SK-N-SH treated with all-trans-retinoic acid at 6 μM for 48 hours (cell line): ENCODE data around the gene OBSL1.

Experiments used
- ATAC-seq: fragments of 200-7000 bp; cut with Tn5 transposase; 3 replicates; pipeline ENCODE4 v1.9.1; 2020; ENCODE audit warnings: mild to moderate bottlenecking, moderate library complexity
- ARNTL ChIP-seq: fragments of 450-650 bp; formaldehyde crosslinking; IDR thresholded peaks from 2 replicates; pipeline ENCODE4 v1.5.0; 2020; ENCODE audit warnings: low read depth, mild to moderate bottlenecking, moderate library complexity, borderline replicate concordance
- BACH2 ChIP-seq: fragments of 250-450 bp; sonication (Bioruptor Pico); IDR thresholded peaks from 2 replicates; pipeline ENCODE4 v1.9.0; 2021; ENCODE audit warnings: mild to moderate bottlenecking, borderline replicate concordance
- CSDC2 ChIP-seq: fragments of 250-450 bp; sonication (Bioruptor Pico); IDR thresholded peaks from 2 replicates; pipeline ENCODE4 v1.5.0; 2020; ENCODE audit warnings: mild to moderate bottlenecking, moderate library complexity
- ESRRG ChIP-seq: fragments of 250-450 bp; sonication (Bioruptor Pico); IDR thresholded peaks from 2 replicates; pipeline ENCODE4 v1.6.1; 2021; ENCODE audit warnings: mild to moderate bottlenecking
- GLIS3 ChIP-seq: fragments of 250-450 bp; sonication (Bioruptor Pico); IDR thresholded peaks from 2 replicates; pipeline ENCODE4 v1.5.0; 2020; ENCODE audit warnings: mild to moderate bottlenecking, moderate library complexity
- ISL1 ChIP-seq: fragments of 250-450 bp; sonication (Bioruptor Pico); IDR thresholded peaks from 2 replicates; pipeline ENCODE4 v2.1.2; 2022; ENCODE audit warnings: mild to moderate bottlenecking, moderate library complexity
- OSR1 ChIP-seq: fragments of 250-450 bp; sonication (Bioruptor Pico); IDR thresholded peaks from 2 replicates; pipeline ENCODE4 v1.8.0; 2022; ENCODE audit warnings: moderate library complexity, mild to moderate bottlenecking, inconsistent platforms
- PPARA ChIP-seq: fragments of 250-450 bp; sonication (Bioruptor Pico); IDR thresholded peaks from 2 replicates; pipeline ENCODE4 v1.5.0; 2020; ENCODE audit warnings: mild to moderate bottlenecking, borderline replicate concordance
- RARB ChIP-seq: fragments of 250-450 bp; sonication (Bioruptor Pico); IDR thresholded peaks from 2 replicates; pipeline ENCODE4 v1.8.0; 2021; ENCODE audit warnings: mild to moderate bottlenecking, moderate library complexity
- SNAI2 ChIP-seq: fragments of 250-450 bp; sonication (Bioruptor Pico); IDR thresholded peaks from 2 replicates; pipeline ENCODE4 v1.5.0; 2020; ENCODE audit warnings: mild to moderate bottlenecking, moderate library complexity
- TCF4 ChIP-seq: fragments of 250-450 bp; sonication (Bioruptor Pico); IDR thresholded peaks from 2 replicates; pipeline ENCODE4 v1.8.0; 2021; ENCODE audit warnings: mild to moderate bottlenecking, moderate library complexity, borderline replicate concordance
- TOX ChIP-seq: fragments of 250-450 bp; sonication (Bioruptor Pico); IDR thresholded peaks from 2 replicates; pipeline ENCODE4 v1.8.0; 2021; ENCODE audit warnings: mild to moderate bottlenecking, moderate library complexity, borderline replicate concordance
- ZC3H10 ChIP-seq: fragments of 250-450 bp; sonication (Bioruptor Pico); IDR thresholded peaks from 2 replicates; pipeline ENCODE4 v1.5.1; 2021; ENCODE audit warnings: mild to moderate bottlenecking, moderate library complexity
- ZFP3 ChIP-seq: fragments of 250-450 bp; sonication (Bioruptor Pico); IDR thresholded peaks from 2 replicates; pipeline ENCODE4 v1.5.0; 2020; ENCODE audit warnings: mild to moderate bottlenecking, moderate library complexity
- ZFP30 ChIP-seq: fragments of 450-650 bp; formaldehyde crosslinking; IDR thresholded peaks from 2 replicates; pipeline ENCODE4 v1.5.0; 2022; ENCODE audit warnings: mild to moderate bottlenecking, moderate library complexity
- ZNF565 ChIP-seq: fragments of 450-650 bp; formaldehyde crosslinking; conservative IDR thresholded peaks from 2 replicates; pipeline ENCODE4 v1.5.0; 2020; ENCODE audit warnings: low read depth, mild to moderate bottlenecking, moderate library complexity
- ZNF70 ChIP-seq: fragments of 450-650 bp; formaldehyde crosslinking; IDR thresholded peaks from 2 replicates; pipeline ENCODE4 v1.5.0; 2020; ENCODE audit warnings: mild to moderate bottlenecking, moderate library complexity
- ZNF8 ChIP-seq: fragments of 450-650 bp; formaldehyde crosslinking; IDR thresholded peaks from 2 replicates; pipeline ENCODE4 v1.5.0; 2020; ENCODE audit warnings: mild to moderate bottlenecking, moderate library complexity
- TF ChIP-seq, protein P1 (sequence below): fragments of 250-450 bp; sonication (Bioruptor Pico); IDR thresholded peaks from 2 replicates; pipeline ENCODE4 v1.8.0; 2021; ENCODE audit warnings: low read depth, mild to moderate bottlenecking, moderate library complexity, borderline replicate concordance
- TF ChIP-seq, protein P2 (sequence below): fragments of 250-450 bp; sonication (Bioruptor Pico); IDR thresholded peaks from 2 replicates; pipeline ENCODE4 v1.5.1; 2021; ENCODE audit warnings: mild to moderate bottlenecking, moderate library complexity
- TF ChIP-seq, protein P3 (sequence below): fragments of 250-450 bp; sonication (Bioruptor Pico); IDR thresholded peaks from 2 replicates; pipeline ENCODE4 v1.5.1; 2020; ENCODE audit warnings: low read depth, mild to moderate bottlenecking, moderate library complexity
- TF ChIP-seq, protein P4 (sequence below): fragments of 250-450 bp; sonication (Bioruptor Pico); IDR thresholded peaks from 2 replicates; pipeline ENCODE4 v1.8.0; 2020; ENCODE audit warnings: mild to moderate bottlenecking, moderate library complexity, borderline replicate concordance
- TF ChIP-seq, protein P5 (sequence below): fragments of 250-450 bp; sonication (Bioruptor Pico); IDR thresholded peaks from 2 replicates; pipeline ENCODE4 v1.5.0; 2020; ENCODE audit warnings: mild to moderate bottlenecking, moderate library complexity

The OBSL1 gene

DNA sequence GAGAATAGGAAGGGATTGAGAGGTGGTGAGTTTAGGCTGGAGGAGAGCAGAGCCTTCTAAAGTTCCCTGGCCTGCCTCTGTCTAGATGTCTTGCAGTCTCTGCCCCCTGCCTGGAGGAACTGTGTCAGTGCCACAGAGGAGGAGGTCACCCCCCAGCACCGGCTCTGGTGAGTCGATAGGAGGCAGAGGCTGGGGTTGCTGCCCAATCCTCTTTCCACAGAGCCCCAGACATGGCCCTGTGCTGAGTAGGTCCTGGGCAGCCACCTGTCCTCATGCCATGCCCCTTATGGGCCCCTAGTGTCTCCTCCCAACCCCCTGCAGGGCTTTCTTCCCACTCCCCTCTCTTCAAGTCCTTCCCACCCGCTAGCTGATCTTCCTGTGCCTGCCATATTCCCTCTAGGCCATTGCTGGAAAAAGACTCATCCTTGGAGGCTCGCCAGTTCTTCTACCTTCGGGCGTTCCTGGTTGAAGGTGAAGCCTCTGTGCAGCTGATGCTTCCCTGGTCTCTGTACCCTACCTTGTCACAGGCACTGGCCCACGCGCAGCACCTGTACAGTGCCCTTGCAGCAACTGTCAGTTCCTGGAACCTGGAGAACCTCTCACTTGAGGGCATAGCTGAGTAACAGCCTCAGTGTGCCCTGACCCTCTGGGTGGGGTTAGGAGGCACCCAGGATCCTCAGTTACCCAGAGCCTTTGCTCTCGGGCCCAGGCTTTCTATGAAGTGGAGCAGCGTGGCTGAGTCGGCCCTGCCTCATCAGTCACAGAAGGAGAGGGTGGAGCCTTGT, 42.9 kb upstream of the OBSL1 start:
- TF ChIP-seq TOX (CRISPR knock-in tag) (no peak), ZNF8 (no peak), RARB (no peak), ZFP30 (CRISPR knock-in tag) (no peak), ESRRG (CRISPR knock-in tag) (no peak), ISL1 (CRISPR knock-in tag) (no peak), PPARA (CRISPR knock-in tag) (no peak), ZNF70 (CRISPR knock-in tag) (no peak), ZC3H10 (CRISPR knock-in tag) (no peak), ZNF565 (CRISPR knock-in tag) (no peak), OSR1 (CRISPR knock-in tag) (no peak), TCF4 (CRISPR knock-in tag) (no peak), CSDC2 (CRISPR knock-in tag) (no peak)
- TF ChIP-seq, protein P1, sequence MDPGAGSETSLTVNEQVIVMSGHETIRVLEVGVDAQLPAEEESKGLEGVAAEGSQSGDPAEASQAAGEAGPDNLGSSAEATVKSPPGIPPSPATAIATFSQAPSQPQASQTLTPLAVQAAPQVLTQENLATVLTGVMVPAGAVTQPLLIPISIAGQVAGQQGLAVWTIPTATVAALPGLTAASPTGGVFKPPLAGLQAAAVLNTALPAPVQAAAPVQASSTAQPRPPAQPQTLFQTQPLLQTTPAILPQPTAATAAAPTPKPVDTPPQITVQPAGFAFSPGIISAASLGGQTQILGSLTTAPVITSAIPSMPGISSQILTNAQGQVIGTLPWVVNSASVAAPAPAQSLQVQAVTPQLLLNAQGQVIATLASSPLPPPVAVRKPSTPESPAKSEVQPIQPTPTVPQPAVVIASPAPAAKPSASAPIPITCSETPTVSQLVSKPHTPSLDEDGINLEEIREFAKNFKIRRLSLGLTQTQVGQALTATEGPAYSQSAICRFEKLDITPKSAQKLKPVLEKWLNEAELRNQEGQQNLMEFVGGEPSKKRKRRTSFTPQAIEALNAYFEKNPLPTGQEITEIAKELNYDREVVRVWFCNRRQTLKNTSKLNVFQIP (CRISPR knock-in tag) = no peak
- TF ChIP-seq, protein P2, sequence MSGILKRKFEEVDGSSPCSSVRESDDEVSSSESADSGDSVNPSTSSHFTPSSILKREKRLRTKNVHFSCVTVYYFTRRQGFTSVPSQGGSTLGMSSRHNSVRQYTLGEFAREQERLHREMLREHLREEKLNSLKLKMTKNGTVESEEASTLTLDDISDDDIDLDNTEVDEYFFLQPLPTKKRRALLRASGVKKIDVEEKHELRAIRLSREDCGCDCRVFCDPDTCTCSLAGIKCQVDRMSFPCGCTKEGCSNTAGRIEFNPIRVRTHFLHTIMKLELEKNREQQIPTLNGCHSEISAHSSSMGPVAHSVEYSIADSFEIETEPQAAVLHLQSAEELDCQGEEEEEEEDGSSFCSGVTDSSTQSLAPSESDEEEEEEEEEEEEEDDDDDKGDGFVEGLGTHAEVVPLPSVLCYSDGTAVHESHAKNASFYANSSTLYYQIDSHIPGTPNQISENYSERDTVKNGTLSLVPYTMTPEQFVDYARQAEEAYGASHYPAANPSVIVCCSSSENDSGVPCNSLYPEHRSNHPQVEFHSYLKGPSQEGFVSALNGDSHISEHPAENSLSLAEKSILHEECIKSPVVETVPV (CRISPR knock-in tag) = no peak
- ATAC-seq = no peak

DNA sequence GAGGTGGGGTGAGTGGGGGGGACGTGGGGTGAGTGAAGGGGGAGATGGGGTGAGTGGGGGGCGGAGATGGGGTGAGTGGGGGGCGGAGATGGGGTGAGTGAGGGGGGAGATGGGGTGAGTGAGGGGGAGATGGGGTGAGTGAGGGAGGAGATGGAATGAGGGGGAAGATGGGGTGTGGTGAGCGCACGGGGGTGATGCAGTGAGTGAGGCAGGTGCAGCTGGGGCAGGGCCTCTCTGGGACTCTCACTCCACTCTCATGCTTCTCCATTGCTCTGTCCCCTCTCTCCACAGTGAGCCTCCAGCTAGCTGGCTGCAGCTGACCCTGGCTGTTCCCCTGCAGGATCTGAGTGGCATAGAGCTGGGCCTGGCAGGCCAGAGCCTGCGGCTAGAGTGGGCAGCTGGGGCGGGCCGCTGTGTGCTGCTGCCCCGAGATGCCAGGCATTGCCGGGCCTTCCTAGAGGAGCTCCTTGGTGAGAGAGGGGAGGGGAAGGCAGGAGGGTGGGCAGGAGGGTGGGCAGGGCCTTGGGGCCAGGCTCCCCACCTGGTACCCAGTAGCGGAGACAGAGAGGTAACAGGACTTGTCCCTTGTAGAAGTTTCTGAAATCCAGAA, 42.2 kb upstream of the OBSL1 start:
- TF ChIP-seq, protein P3, sequence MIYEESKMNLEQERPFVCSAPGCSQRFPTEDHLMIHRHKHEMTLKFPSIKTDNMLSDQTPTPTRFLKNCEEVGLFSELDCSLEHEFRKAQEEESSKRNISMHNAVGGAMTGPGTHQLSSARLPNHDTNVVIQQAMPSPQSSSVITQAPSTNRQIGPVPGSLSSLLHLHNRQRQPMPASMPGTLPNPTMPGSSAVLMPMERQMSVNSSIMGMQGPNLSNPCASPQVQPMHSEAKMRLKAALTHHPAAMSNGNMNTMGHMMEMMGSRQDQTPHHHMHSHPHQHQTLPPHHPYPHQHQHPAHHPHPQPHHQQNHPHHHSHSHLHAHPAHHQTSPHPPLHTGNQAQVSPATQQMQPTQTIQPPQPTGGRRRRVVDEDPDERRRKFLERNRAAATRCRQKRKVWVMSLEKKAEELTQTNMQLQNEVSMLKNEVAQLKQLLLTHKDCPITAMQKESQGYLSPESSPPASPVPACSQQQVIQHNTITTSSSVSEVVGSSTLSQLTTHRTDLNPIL (CRISPR knock-in tag) = no peak
- TF ChIP-seq, protein P4, sequence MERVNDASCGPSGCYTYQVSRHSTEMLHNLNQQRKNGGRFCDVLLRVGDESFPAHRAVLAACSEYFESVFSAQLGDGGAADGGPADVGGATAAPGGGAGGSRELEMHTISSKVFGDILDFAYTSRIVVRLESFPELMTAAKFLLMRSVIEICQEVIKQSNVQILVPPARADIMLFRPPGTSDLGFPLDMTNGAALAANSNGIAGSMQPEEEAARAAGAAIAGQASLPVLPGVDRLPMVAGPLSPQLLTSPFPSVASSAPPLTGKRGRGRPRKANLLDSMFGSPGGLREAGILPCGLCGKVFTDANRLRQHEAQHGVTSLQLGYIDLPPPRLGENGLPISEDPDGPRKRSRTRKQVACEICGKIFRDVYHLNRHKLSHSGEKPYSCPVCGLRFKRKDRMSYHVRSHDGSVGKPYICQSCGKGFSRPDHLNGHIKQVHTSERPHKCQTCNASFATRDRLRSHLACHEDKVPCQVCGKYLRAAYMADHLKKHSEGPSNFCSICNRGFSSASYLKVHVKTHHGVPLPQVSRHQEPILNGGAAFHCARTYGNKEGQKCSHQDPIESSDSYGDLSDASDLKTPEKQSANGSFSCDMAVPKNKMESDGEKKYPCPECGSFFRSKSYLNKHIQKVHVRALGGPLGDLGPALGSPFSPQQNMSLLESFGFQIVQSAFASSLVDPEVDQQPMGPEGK (CRISPR knock-in tag) = no peak
- TF ChIP-seq ZFP30 (CRISPR knock-in tag) (no peak), CSDC2 (CRISPR knock-in tag) (no peak), ZC3H10 (CRISPR knock-in tag) (no peak), GLIS3 (no peak), BACH2 (CRISPR knock-in tag) (no peak), TOX (CRISPR knock-in tag) (no peak), ZFP3 (CRISPR knock-in tag) (no peak), ZNF565 (CRISPR knock-in tag) (no peak), SNAI2 (no peak), PPARA (CRISPR knock-in tag) (no peak), ZNF70 (CRISPR knock-in tag) (no peak), TCF4 (CRISPR knock-in tag) (no peak), OSR1 (CRISPR knock-in tag) (no peak), ISL1 (CRISPR knock-in tag) (no peak), ARNTL (CRISPR knock-in tag) (no peak)
- TF ChIP-seq, protein P2 (CRISPR knock-in tag) = no peak
- TF ChIP-seq, protein P1 (CRISPR knock-in tag) = no peak
- TF ChIP-seq, protein P5, sequence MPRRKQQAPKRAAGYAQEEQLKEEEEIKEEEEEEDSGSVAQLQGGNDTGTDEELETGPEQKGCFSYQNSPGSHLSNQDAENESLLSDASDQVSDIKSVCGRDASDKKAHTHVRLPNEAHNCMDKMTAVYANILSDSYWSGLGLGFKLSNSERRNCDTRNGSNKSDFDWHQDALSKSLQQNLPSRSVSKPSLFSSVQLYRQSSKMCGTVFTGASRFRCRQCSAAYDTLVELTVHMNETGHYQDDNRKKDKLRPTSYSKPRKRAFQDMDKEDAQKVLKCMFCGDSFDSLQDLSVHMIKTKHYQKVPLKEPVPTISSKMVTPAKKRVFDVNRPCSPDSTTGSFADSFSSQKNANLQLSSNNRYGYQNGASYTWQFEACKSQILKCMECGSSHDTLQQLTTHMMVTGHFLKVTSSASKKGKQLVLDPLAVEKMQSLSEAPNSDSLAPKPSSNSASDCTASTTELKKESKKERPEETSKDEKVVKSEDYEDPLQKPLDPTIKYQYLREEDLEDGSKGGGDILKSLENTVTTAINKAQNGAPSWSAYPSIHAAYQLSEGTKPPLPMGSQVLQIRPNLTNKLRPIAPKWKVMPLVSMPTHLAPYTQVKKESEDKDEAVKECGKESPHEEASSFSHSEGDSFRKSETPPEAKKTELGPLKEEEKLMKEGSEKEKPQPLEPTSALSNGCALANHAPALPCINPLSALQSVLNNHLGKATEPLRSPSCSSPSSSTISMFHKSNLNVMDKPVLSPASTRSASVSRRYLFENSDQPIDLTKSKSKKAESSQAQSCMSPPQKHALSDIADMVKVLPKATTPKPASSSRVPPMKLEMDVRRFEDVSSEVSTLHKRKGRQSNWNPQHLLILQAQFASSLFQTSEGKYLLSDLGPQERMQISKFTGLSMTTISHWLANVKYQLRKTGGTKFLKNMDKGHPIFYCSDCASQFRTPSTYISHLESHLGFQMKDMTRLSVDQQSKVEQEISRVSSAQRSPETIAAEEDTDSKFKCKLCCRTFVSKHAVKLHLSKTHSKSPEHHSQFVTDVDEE = no peak
- ATAC-seq = no peak
